DND-41 (cell line): Measurements from ENCODE around the gene CERS2.

Source experiments
- ATAC-seq: fragments of 200-7000 bp; cut with Tn5 transposase; 3 replicates; pipeline ENCODE4 v1.9.1; 2021; ENCODE audit warnings: low read depth; ENCODE audit not compliant: insufficient read depth
- DNase-seq: peaks from one replicate; pipeline ENCODE4 v3.0.0-alpha.2; 2020
- H2AFZ ChIP-seq: 2 replicates; pipeline ENCODE4 v1.6.0; 2012; ENCODE audit warnings: low read depth, low read length
- H3K27ac ChIP-seq: 2 replicates; pipeline ENCODE4 v1.5.1; 2012; ENCODE audit warnings: low read length, inconsistent platforms
- H3K27me3 ChIP-seq: fragments of 200-600 bp; sonication (generic); 2 replicates; pipeline ENCODE4 v1.6.0; 2012; ENCODE audit warnings: low read length, mild to moderate bottlenecking, inconsistent platforms; ENCODE audit not compliant: insufficient read depth, poor library complexity
- H3K36me3 ChIP-seq: 2 replicates; pipeline ENCODE4 v1.5.1; 2012; ENCODE audit warnings: low read length, inconsistent platforms; ENCODE audit not compliant: insufficient read depth
- H3K4me1 ChIP-seq: 2 replicates; pipeline ENCODE4 v1.5.1; 2012; ENCODE audit warnings: mild to moderate bottlenecking, low read length; ENCODE audit not compliant: insufficient read depth
- H3K4me2 ChIP-seq: 2 replicates; pipeline ENCODE4 v1.6.0; 2012; ENCODE audit warnings: mild to moderate bottlenecking, moderate library complexity, low read length, inconsistent platforms; ENCODE audit not compliant: insufficient read depth
- H3K4me3 ChIP-seq, 2 experiments: fragments of 200-600 bp in 1 of 2; shearing (Covaris generic) in 1 of 2; 2 replicates each; pipeline ENCODE4 v1.5.1; 2012 to 2016; ENCODE audit warnings: inconsistent platforms in 2 of 2, low read length in 2 of 2, mild to moderate bottlenecking in 2 of 2, low read depth in 1 of 2, moderate library complexity in 1 of 2
- H3K79me2 ChIP-seq: 2 replicates; pipeline ENCODE4 v1.6.0; 2012; ENCODE audit warnings: low read length, inconsistent platforms; ENCODE audit not compliant: insufficient read depth
- H3K9ac ChIP-seq: 2 replicates; pipeline ENCODE4 v1.6.0; 2012; ENCODE audit warnings: low read depth, mild to moderate bottlenecking, inconsistent platforms, low read length, moderate library complexity
- H3K9me3 ChIP-seq: 2 replicates; pipeline ENCODE4 v1.5.1; 2012; ENCODE audit warnings: low read length, moderate library complexity, mild to moderate bottlenecking, inconsistent platforms; ENCODE audit not compliant: insufficient read depth, severe bottlenecking
- H4K20me1 ChIP-seq: 2 replicates; pipeline ENCODE4 v1.6.0; 2012; ENCODE audit warnings: low read length; ENCODE audit not compliant: insufficient read depth
- EZH2 ChIP-seq: IDR thresholded peaks from 3 replicates; pipeline ENCODE4 v1.6.1; 2012; ENCODE audit warnings: borderline replicate concordance, low read depth, mild to moderate bottlenecking, moderate library complexity, low read length, inconsistent platforms; ENCODE audit not compliant: severe bottlenecking
- TF ChIP-seq, protein P1 (sequence below): IDR thresholded peaks from 2 replicates; pipeline ENCODE4 v1.5.1; 2012; ENCODE audit warnings: borderline replicate concordance, low read length, moderate library complexity, mild to moderate bottlenecking; ENCODE audit not compliant: poor library complexity, severe bottlenecking; ENCODE audit errors: extremely low read depth

The CERS2 gene

GRCh38 chr1:150926097-150926741 lies 48.4 kb downstream of the CERS2 start, which contains the start of gene SETDB1:
TSS of gene SETDB1 (plus strand) at chr1:150926363. CDS start at chr1:150927715, 1,352 bp downstream.
- peak within 1 kb of the TSS; percentile 75 for H3K9ac ChIP-seq
- H3K27me3 ChIP-seq = no peaks in the 10 kb centered on the region
- peak within 1 kb of the TSS; percentile 79 to 82 for H3K4me3 ChIP-seq
- H3K9me3 ChIP-seq = peaks cover 11% of the 10 kb centered on the region
- TF ChIP-seq, protein P1, sequence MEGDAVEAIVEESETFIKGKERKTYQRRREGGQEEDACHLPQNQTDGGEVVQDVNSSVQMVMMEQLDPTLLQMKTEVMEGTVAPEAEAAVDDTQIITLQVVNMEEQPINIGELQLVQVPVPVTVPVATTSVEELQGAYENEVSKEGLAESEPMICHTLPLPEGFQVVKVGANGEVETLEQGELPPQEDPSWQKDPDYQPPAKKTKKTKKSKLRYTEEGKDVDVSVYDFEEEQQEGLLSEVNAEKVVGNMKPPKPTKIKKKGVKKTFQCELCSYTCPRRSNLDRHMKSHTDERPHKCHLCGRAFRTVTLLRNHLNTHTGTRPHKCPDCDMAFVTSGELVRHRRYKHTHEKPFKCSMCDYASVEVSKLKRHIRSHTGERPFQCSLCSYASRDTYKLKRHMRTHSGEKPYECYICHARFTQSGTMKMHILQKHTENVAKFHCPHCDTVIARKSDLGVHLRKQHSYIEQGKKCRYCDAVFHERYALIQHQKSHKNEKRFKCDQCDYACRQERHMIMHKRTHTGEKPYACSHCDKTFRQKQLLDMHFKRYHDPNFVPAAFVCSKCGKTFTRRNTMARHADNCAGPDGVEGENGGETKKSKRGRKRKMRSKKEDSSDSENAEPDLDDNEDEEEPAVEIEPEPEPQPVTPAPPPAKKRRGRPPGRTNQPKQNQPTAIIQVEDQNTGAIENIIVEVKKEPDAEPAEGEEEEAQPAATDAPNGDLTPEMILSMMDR = peak; percentile 44
- TF ChIP-seq EZH2 = no peak
- peak within 1 kb of the TSS; percentile 97 for H2AFZ ChIP-seq
- H3K27ac ChIP-seq = peak within 1 kb of the TSS; percentile 93
- DNase-seq (peak; percentile 98), ATAC-seq (peak; percentile 96)
- H3K4me2 ChIP-seq = peak within 1 kb of the TSS; percentile 75
- peaks cover 22% of the 10 kb centered on the region for H3K4me1 ChIP-seq
- H4K20me1 ChIP-seq = no peaks in the 10 kb centered on the region
- peaks cover 38% of the 10 kb centered on the region for H3K36me3 ChIP-seq
- peaks cover 26% of the 10 kb centered on the region for H3K79me2 ChIP-seq

DNA sequence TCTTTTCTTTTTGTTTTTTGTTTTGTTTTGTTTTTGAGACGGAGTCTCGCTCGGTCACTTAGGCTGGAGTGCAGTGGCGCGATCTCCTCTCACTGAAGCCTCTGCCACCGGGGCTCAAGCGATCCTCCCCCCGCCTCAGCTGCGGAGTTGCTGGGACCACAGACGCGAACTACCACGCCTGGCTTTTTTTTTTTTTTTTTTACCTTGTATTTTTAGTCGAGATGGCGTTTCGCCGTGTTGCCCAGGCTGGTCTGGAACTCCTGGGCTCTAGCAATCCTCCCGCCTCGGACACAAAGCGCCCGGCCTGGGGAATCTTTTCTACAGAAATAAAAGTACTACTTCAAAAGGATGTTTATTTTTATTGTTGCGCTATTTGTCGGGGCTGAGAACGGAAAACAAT lies 49.6 kb downstream of the CERS2 start:
- Histone ChIP-seq H3K27me3 (no peaks in the 10 kb centered on the region), H3K36me3 (peaks cover 27% of the 10 kb centered on the region), H3K4me2 (no peak overlapping the region), H3K79me2 (peaks cover 24% of the 10 kb centered on the region), H3K4me3 (no peak overlapping the region), H3K9ac (no peak overlapping the region), H2AFZ (no peak overlapping the region), H3K27ac (no peak overlapping the region), H3K9me3 (peaks cover 4% of the 10 kb centered on the region), H4K20me1 (no peaks in the 10 kb centered on the region), H3K4me1 (peaks cover 22% of the 10 kb centered on the region)
- TF ChIP-seq, protein P1 = no peak
- no peak for TF ChIP-seq EZH2
- no peak for DNase-seq
- no peak for ATAC-seq

GRCh38 chr1:150922519-150922975 lies 52.1 kb downstream of the CERS2 start:
- Histone ChIP-seq H3K4me2 (0 out of 2 replicates have a peak overlapping the region, but pooled peaks have one; percentile 16), H3K4me1 (peaks cover 14% of the 10 kb centered on the region), H3K79me2 (peaks cover 11% of the 10 kb centered on the region), H3K4me3 (no peak overlapping the region), H4K20me1 (no peaks in the 10 kb centered on the region), H3K9me3 (no peaks in the 10 kb centered on the region), H2AFZ (peak overlapping the region; percentile 41), H3K27ac (no peak overlapping the region), H3K36me3 (peaks cover 2% of the 10 kb centered on the region), H3K27me3 (no peaks in the 10 kb centered on the region), H3K9ac (no peak overlapping the region)
- ATAC-seq = peak; percentile 44
- DNase-seq = peak; percentile 77
- no peak for TF ChIP-seq EZH2
- TF ChIP-seq, protein P1 = peak; percentile 91
